GM12878 (cell line): ENCODE measurements around the gene CCSER2. TPM values are rescaled to one million over a fixed set of nuclear protein-coding genes. Genes with fewer than 3 reads are reported as not detected.
A peak's percentile ranks its signal among the peaks of the same experiment; 100 is the strongest.

Experiments used
- ATAC-seq: fragments of 200-7000 bp; cut with Tn5 transposase; 3 replicates; pipeline ENCODE4 v1.9.1; 2020; ENCODE audit warnings: mild to moderate bottlenecking, moderate library complexity
- BruUV-seq: library from RNA; stranded (reverse); fragments of 400-500 nt; replicated peaks from 2 replicates; lab custom pipeline; 2021; lab: Mats Ljungman, UMichigan
- CTCF ChIA-PET: fragments of 300-600 bp; sonication (Branson Sonifier 250); formaldehyde crosslinking; extraction: SDS; loops from one replicate; lab custom pipeline; 2021; ENCODE audit warnings: inconsistent platforms; lab: Yijun Ruan, JAX
- POLR2A ChIA-PET: fragments of 350-600 bp; formaldehyde crosslinking; extraction: SDS; loops from one replicate; lab custom pipeline; 2021; ENCODE audit warnings: inconsistent platforms; lab: Charles Lee
- RAD21 ChIA-PET: fragments of 300-600 bp; sonication (Branson Sonifier 250); formaldehyde crosslinking; loops from one replicate; lab custom pipeline; 2023; ENCODE audit warnings: antibody characterized with exemption; ENCODE audit not compliant: unreplicated experiment; lab: Charles Lee
- SMC1A ChIA-PET: fragments of 300-600 bp; sonication (Branson Sonifier 250); formaldehyde crosslinking; loops from one replicate; lab custom pipeline; 2023; ENCODE audit not compliant: unreplicated experiment, uncharacterized antibody; lab: Charles Lee
- DNase-seq: peaks from one replicate; pipeline ENCODE4 v3.0.0-alpha.2; 2011; ENCODE audit warnings: low read depth, low spot score
- FAIRE-seq: peaks from 3 replicates; lab custom pipeline; 2011; peaks lifted over from hg19 to GRCh38; lab: Jason Lieb, UNC
- H2AFZ ChIP-seq: 2 replicates; pipeline ENCODE4 v1.6.0; 2011; ENCODE audit warnings: low read depth, low read length, control low read depth; ENCODE audit not compliant: control insufficient read depth
- H3K27ac ChIP-seq: 2 replicates; pipeline ENCODE4 v1.5.1; 2011; ENCODE audit warnings: control low read depth; ENCODE audit not compliant: control insufficient read depth, insufficient read depth
- H3K27me3 ChIP-seq, 2 experiments: replicated peaks in 1 of 2; 2 replicates each; pipeline versions ENCODE4 v1.6.0 to v1.6.1; 2011; ENCODE audit warnings: low read length in 1 of 2; ENCODE audit not compliant: control insufficient read depth in 2 of 2, insufficient read depth in 2 of 2
- H3K36me3 ChIP-seq, 2 experiments: 2 replicates each; pipeline ENCODE4 v1.5.1; 2011; ENCODE audit warnings: low read length in 1 of 2; ENCODE audit not compliant: control insufficient read depth in 2 of 2, insufficient read depth in 2 of 2
- H3K4me1 ChIP-seq: 2 replicates; pipeline ENCODE4 v1.6.1; 2011; ENCODE audit warnings: mild to moderate bottlenecking, low read length, moderate library complexity, mixed read lengths; ENCODE audit not compliant: control insufficient read depth, insufficient read depth
- H3K4me2 ChIP-seq: 2 replicates; pipeline ENCODE4 v1.6.0; 2011; ENCODE audit warnings: control low read depth; ENCODE audit not compliant: control insufficient read depth, insufficient read depth
- H3K4me3 ChIP-seq: fragments of 200-600 bp; sonication (generic); 2 replicates; pipeline ENCODE4 v1.5.1; 2016
- H3K79me2 ChIP-seq: 2 replicates; pipeline ENCODE4 v1.6.0; 2011; ENCODE audit warnings: low read length; ENCODE audit not compliant: control insufficient read depth, insufficient read depth
- H3K9ac ChIP-seq: 2 replicates; pipeline ENCODE4 v1.8.0; 2011; ENCODE audit warnings: low read length, control low read depth, mixed read lengths; ENCODE audit not compliant: control insufficient read depth, insufficient read depth
- H3K9me3 ChIP-seq: replicated peaks from 3 replicates; pipeline ENCODE4 v1.5.1; 2011; ENCODE audit warnings: mild to moderate bottlenecking, low read length; ENCODE audit not compliant: control insufficient read depth, insufficient read depth
- H4K20me1 ChIP-seq: 2 replicates; pipeline ENCODE4 v1.6.0; 2011; ENCODE audit not compliant: control insufficient read depth, insufficient read depth
- ASH2L ChIP-seq: fragments of 300-600, 200-600 bp; sonication (generic); IDR thresholded peaks from 2 replicates; pipeline ENCODE4 v1.6.1; 2017; ENCODE audit warnings: low read depth, mild to moderate bottlenecking, borderline replicate concordance
- ATF3 ChIP-seq: IDR thresholded peaks from 2 replicates; pipeline ENCODE4 v1.6.1; 2011; ENCODE audit warnings: low read depth, mild to moderate bottlenecking, low read length, moderate library complexity, borderline replicate concordance; ENCODE audit errors: extremely low read depth
- GABPA ChIP-seq: IDR thresholded peaks from 2 replicates; pipeline ENCODE4 v1.6.1; 2014; ENCODE audit warnings: antibody characterized with exemption, low read depth, mild to moderate bottlenecking, inconsistent platforms
- KAT2A ChIP-seq: conservative IDR thresholded peaks from 2 replicates; pipeline ENCODE4 v1.6.1; 2011; ENCODE audit warnings: low read depth, low read length; ENCODE audit not compliant: control insufficient read depth
- KLF5 ChIP-seq: fragments of 450-650 bp; IDR thresholded peaks from 2 replicates; pipeline ENCODE4 v1.6.1; 2014; ENCODE audit warnings: mild to moderate bottlenecking; ENCODE audit not compliant: partially characterized antibody
- MXI1 ChIP-seq: fragments of 150-350 bp; IDR thresholded peaks from 2 replicates; pipeline ENCODE4 v1.6.1; 2011; ENCODE audit warnings: low read depth, mild to moderate bottlenecking, inconsistent platforms, low read length, improper control_type of control experiment
- POLR2AphosphoS5 ChIP-seq: IDR thresholded peaks from 2 replicates; pipeline ENCODE4 v1.6.1; 2011; ENCODE audit warnings: mild to moderate bottlenecking, low read length, inconsistent platforms
- SKIL ChIP-seq: fragments of 450-650 bp; IDR thresholded peaks from 2 replicates; pipeline ENCODE4 v1.6.1; 2017; ENCODE audit warnings: mild to moderate bottlenecking, low read depth, inconsistent platforms; ENCODE audit not compliant: poor library complexity, severe bottlenecking
- SMAD1 ChIP-seq: fragments of 450-650 bp; IDR thresholded peaks from 2 replicates; pipeline ENCODE4 v1.6.1; 2018; ENCODE audit warnings: mild to moderate bottlenecking, low read depth; ENCODE audit not compliant: partially characterized antibody
- SUPT20H ChIP-seq: IDR thresholded peaks from 2 replicates; pipeline ENCODE4 v1.6.1; 2011; ENCODE audit warnings: low read depth, mild to moderate bottlenecking, low read length, moderate library complexity, borderline replicate concordance; ENCODE audit not compliant: control insufficient read depth
- ZBED1 ChIP-seq: IDR thresholded peaks from 2 replicates; pipeline ENCODE4 v1.6.1; 2016; ENCODE audit warnings: borderline replicate concordance
- ZBTB33 ChIP-seq: fragments of 450-650 bp; IDR thresholded peaks from 2 replicates; pipeline ENCODE4 v1.6.1; 2017; ENCODE audit warnings: mild to moderate bottlenecking
- ZNF274 ChIP-seq: IDR thresholded peaks from one replicate; pipeline ENCODE4 v1.8.0; 2011; ENCODE audit not compliant: insufficient read length, insufficient read depth
- WGBS: methylation state at CpG from one replicate; pipeline ENCODE4 v1.1.6; 2016; ENCODE audit warnings: low lambda C conversion rate; ENCODE audit not compliant: insufficient replicate concordance, insufficient coverage; ENCODE audit errors: missing lambda C conversion rate; 5-methylcytosine and 5-hydroxymethylcytosine counted together
- in situ Hi-C: fragments of 300-500 bp; cut with MboI; formaldehyde crosslinking; loops from 9 replicates; pipeline ENCODE4 v1.14.3; 2018; ENCODE audit warnings: mixed read lengths
- intact Hi-C: fragments of 100-400 bp; cut with micrococcal nuclease; formaldehyde crosslinking; loops from one replicate; pipeline ENCODE4 v1.14.2; 2022; ENCODE audit not compliant: unreplicated experiment
- polyA plus RNA-seq, 11 experiments: library from polyadenylated mRNA; depleted of rRNA in 4 of 11; unstranded in 6 of 11; stranded (reverse) in 5 of 11; fragments of >200 nt; fragmentation: Nextera tagmentation in 4 of 11; fragmentation: Illumina TruSeq in 1 of 11; extraction: Ambion mirVana in 4 of 11; extraction: Trizol in 1 of 11; gene quantifications; 1 replicate in 1 of 11; 2 replicates in 10 of 11; pipeline versions ENCODE4 v1.2.1 to v1.2.3, GENCODE V29; 2011 to 2016; ENCODE audit warnings: inconsistent platforms in 2 of 11, missing spikeins in 2 of 11, low read depth in 1 of 11
- total RNA-seq, 4 experiments: library from RNA; depleted of rRNA in 3 of 4; stranded (reverse); fragments of >200 nt in 3 of 4; fragmentation: Illumina TruSeq in 1 of 4; extraction: Trizol in 1 of 4; gene quantifications; 2 replicates each; pipeline versions ENCODE4 v1.2.1 to v1.2.3, GENCODE V29; 2013 to 2021

The CCSER2 gene
- total and polyA plus RNA-seq, 10 of the 15 experiments (the other 5 are each of a cell fraction or from before 2014, with no cell fraction given) = 4.7 to 18.8 (median 13.2) TPM

- no peak overlapping the region for H3K27ac ChIP-seq
- TF ChIP-seq POLR2AphosphoS5 = no peak
- TF ChIP-seq SMAD1 = no peak
- no peak for TF ChIP-seq ATF3
- no peak for TF ChIP-seq KLF5
- TF ChIP-seq KAT2A = no peak
- no peak for TF ChIP-seq ZBED1
- TF ChIP-seq SKIL = no peak
- no peak for TF ChIP-seq GABPA
- no peak for TF ChIP-seq SUPT20H
- no peak for TF ChIP-seq ZBTB33
- no peak for TF ChIP-seq ZNF274
- TF ChIP-seq ASH2L = no peak
- TF ChIP-seq MXI1 = no peak
- no peak overlapping the region for H3K9ac ChIP-seq
- ChIA-PET SMC1A (no interaction called here), RAD21 (no interaction called here), CTCF (interaction anchor here (0.8 kb wide), 1 partner anchor 15 kb away, joined by 3 read pairs; the partner anchor contains the start of gene CCSER2), POLR2A (no interaction called here)
- ATAC-seq (peak; percentile 63), FAIRE-seq (no peak), DNase-seq (no peak)
- H3K4me1 ChIP-seq = peaks cover 4% of the 10 kb centered on the region
- H3K36me3 ChIP-seq = no peaks in the 10 kb centered on the region
- no peaks in the 10 kb centered on the region; a peak in 1 of 4 replicates for H3K27me3 ChIP-seq
- 21% methylated on average over 5 of the region's 5 CpGs for WGBS
- no peaks in the 10 kb centered on the region for H4K20me1 ChIP-seq
- in situ Hi-C loops (no loop called here), intact Hi-C loops (no loop called here)
- H3K9me3 ChIP-seq = no peaks in the 10 kb centered on the region; the same call in 2 of the 3 replicates
- H3K4me3 ChIP-seq = no peak overlapping the region
- no peak overlapping the region for H3K4me2 ChIP-seq
- BruUV-seq = no TSS peak
- H3K79me2 ChIP-seq = no peaks in the 10 kb centered on the region
- no peak overlapping the region for H2AFZ ChIP-seq
Observed at GRCh38 chr10:84314275-84314674, 14.1 kb upstream of the CCSER2 start.
